HepG2 (cell line): Measurements from ENCODE around the gene ACSM5. TPM values are rescaled to one million over a fixed set of nuclear protein-coding genes. Genes with fewer than 3 reads are reported as not detected.
A peak's percentile ranks its signal among the peaks of the same experiment; 100 is the strongest.

Experiments used
- ARNTL ChIP-seq: sonication (generic); formaldehyde crosslinking; IDR thresholded peaks from 2 replicates; pipeline ENCODE4 v1.4.0; 2020; ENCODE audit warnings: mild to moderate bottlenecking, missing genetic modification reagents
- DNMT3B ChIP-seq: conservative IDR thresholded peaks from 2 replicates; pipeline ENCODE4 v1.6.1; 2016; ENCODE audit warnings: missing biosample characterization, control low read depth
- EZH2 ChIP-seq: conservative IDR thresholded peaks from 2 replicates; pipeline ENCODE4 v1.6.1; 2012; ENCODE audit warnings: mild to moderate bottlenecking, low read depth, low read length, moderate library complexity
- FOXA3 ChIP-seq: IDR thresholded peaks from 2 replicates; pipeline ENCODE4 v1.6.1; 2016; ENCODE audit warnings: missing genetic modification reagents, missing compliant biosample characterization
- HNRNPLL ChIP-seq: fragments of 200-400 bp; formaldehyde crosslinking; IDR thresholded peaks from 2 replicates; pipeline ENCODE4 v1.6.1; 2017; ENCODE audit warnings: mild to moderate bottlenecking, low read depth, low read length; ENCODE audit not compliant: poor library complexity, severe bottlenecking
- HNRNPUL1 ChIP-seq: fragments of 200-400 bp; formaldehyde crosslinking; IDR thresholded peaks from 2 replicates; pipeline ENCODE4 v1.6.1; 2017; ENCODE audit warnings: low read depth, mild to moderate bottlenecking, low read length, moderate library complexity
- MED8 ChIP-seq: sonication (generic); formaldehyde crosslinking; IDR thresholded peaks from 2 replicates; pipeline ENCODE4 v1.8.1; 2023; ENCODE audit warnings: mild to moderate bottlenecking, missing genetic modification reagents; ENCODE audit not compliant: insufficient replicate concordance
- MIER2 ChIP-seq: IDR thresholded peaks from 2 replicates; pipeline ENCODE4 v1.6.1; 2016; ENCODE audit warnings: missing biosample characterization, missing genetic modification reagents
- NFIB ChIP-seq: sonication (generic); formaldehyde crosslinking; IDR thresholded peaks from 2 replicates; pipeline ENCODE4 v1.9.0; 2021; ENCODE audit warnings: missing genetic modification reagents, mild to moderate bottlenecking, borderline replicate concordance
- NFIC ChIP-seq: IDR thresholded peaks from 2 replicates; pipeline ENCODE4 v1.6.1; 2012; ENCODE audit warnings: mild to moderate bottlenecking, low read length, inconsistent platforms
- NFYB ChIP-seq: sonication (generic); formaldehyde crosslinking; IDR thresholded peaks from 2 replicates; pipeline ENCODE4 v1.4.0; 2020; ENCODE audit warnings: missing genetic modification reagents
- REXO4 ChIP-seq: sonication (generic); formaldehyde crosslinking; IDR thresholded peaks from 2 replicates; pipeline ENCODE4 v1.8.0; 2022; ENCODE audit warnings: missing genetic modification reagents, mild to moderate bottlenecking, borderline replicate concordance
- RFX1 ChIP-seq: fragments of 450-650 bp; IDR thresholded peaks from 2 replicates; pipeline ENCODE4 v1.6.1; 2017
- RNF2 ChIP-seq: fragments of 450-650 bp; conservative IDR thresholded peaks from 2 replicates; pipeline ENCODE4 v1.6.1; 2016; ENCODE audit warnings: low read depth
- TCF12 ChIP-seq, 2 experiments: fragments of 450-650 bp in 1 of 2; sonication (generic) in 1 of 2; formaldehyde crosslinking in 1 of 2; IDR thresholded peaks; 2 replicates each; pipeline versions ENCODE4 v1.6.1 to v1.8.0; 2017 to 2022; ENCODE audit warnings: antibody characterized with exemption in 1 of 2, mild to moderate bottlenecking in 1 of 2, missing genetic modification reagents in 1 of 2, moderate library complexity in 1 of 2
- TOPORS ChIP-seq: sonication (generic); formaldehyde crosslinking; IDR thresholded peaks from 2 replicates; pipeline ENCODE4 v1.8.0; 2023; ENCODE audit warnings: mild to moderate bottlenecking, missing genetic modification reagents
- ZNF746 ChIP-seq: sonication (generic); formaldehyde crosslinking; IDR thresholded peaks from 2 replicates; pipeline ENCODE4 v1.8.0; 2022; ENCODE audit warnings: mild to moderate bottlenecking, missing genetic modification reagents
- ZSCAN20 ChIP-seq: sonication (generic); formaldehyde crosslinking; IDR thresholded peaks from 2 replicates; pipeline ENCODE4 v1.4.0; 2020; ENCODE audit warnings: missing genetic modification reagents, mild to moderate bottlenecking, borderline replicate concordance
- polyA plus RNA-seq, 8 experiments: library from polyadenylated mRNA; depleted of rRNA in 3 of 8; stranded (reverse) in 7 of 8; unstranded in 1 of 8; fragments of >200 nt; fragmentation: Illumina TruSeq in 4 of 8; extraction: Trizol in 4 of 8; gene quantifications; 2 replicates each; pipeline versions ENCODE4 v1.2.1 to v1.2.3, GENCODE V29; 2011 to 2016; ENCODE audit warnings: low read depth in 4 of 8, missing spikeins in 1 of 8, mixed read lengths in 1 of 8; ENCODE audit not compliant: insufficient read depth in 1 of 8
- total RNA-seq, 5 experiments: library from RNA; depleted of rRNA; stranded (reverse); fragments of >200 nt; fragmentation: Illumina TruSeq; extraction: Trizol; gene quantifications; 2 replicates each; pipeline ENCODE4 v1.2.3, GENCODE V29; 2016; ENCODE audit warnings: low read depth in 1 of 5
- TF ChIP-seq, protein P1 (sequence below): sonication (generic); formaldehyde crosslinking; IDR thresholded peaks from 2 replicates; pipeline ENCODE4 v1.4.0; 2020; ENCODE audit warnings: missing genetic modification reagents, borderline replicate concordance
- TF ChIP-seq, protein P2 (sequence below): sonication (generic); formaldehyde crosslinking; IDR thresholded peaks from 2 replicates; pipeline ENCODE4 v1.4.0; 2020; ENCODE audit warnings: missing genetic modification reagents, borderline replicate concordance

The ACSM5 gene
- total and polyA plus RNA-seq, 2 of the 13 experiments (the other 11 are each of a cell fraction or from before 2014, with no cell fraction given): 9.1 to 15.0 TPM

DNA sequence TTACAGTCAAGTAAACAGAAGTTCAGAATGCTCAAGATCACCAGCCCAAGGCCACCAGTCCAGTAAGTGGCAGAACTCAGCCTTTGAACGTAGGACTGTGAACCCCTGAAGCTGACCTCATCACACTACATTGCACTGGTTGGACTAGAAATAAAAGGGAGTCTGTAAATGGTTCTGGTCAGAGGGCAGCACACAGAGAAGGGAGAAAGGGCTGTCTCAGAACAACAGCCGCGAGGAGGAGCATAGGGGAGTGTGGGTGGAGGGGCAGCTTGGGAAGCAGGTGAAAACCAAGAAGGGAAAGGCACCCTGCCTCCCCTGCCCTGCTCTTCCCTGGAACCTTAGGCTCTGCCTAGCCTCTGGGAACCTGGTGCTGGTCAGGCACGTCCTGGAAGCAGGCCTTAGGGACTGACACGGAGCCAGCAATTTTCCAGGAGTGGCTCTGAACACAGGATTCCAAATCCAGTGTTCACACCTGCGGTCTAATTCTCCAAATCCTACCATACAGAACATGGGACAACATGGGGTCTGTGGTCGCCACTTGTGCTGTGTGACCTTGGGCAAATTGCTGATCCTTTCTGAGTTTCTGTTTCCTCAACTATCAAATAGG is 11.8 kb upstream of the ACSM5 start (continued):
- TF ChIP-seq FOXA3 (CRISPR knock-in tag) (peak; percentile 38; the same call in 1 of the 2 replicates), ARNTL (CRISPR knock-in tag) (no peak; the same call in 1 of the 2 replicates), REXO4 (no peak), NFYB (CRISPR knock-in tag) (no peak), MIER2 (CRISPR knock-in tag) (peak; percentile 70; the same call in 1 of the 2 replicates), TCF12 (IDR thresholded peaks at IDR 0.05) (no peak), TCF12 (CRISPR knock-in tag; IDR thresholded peaks at IDR 0.05) (no peak), DNMT3B (CRISPR knock-in tag) (no peak), HNRNPLL (no peak), TOPORS (no peak), ZSCAN20 (no peak), NFIC (0 out of 2 replicates have a peak, but pooled peaks have one; percentile 24), RFX1 (no peak), HNRNPUL1 (no peak), RNF2 (no peak), EZH2 (no peak), MED8 (CRISPR knock-in tag) (no peak), NFIB (CRISPR knock-in tag) (no peak), ZNF746 (CRISPR knock-in tag) (no peak)
- TF ChIP-seq, protein P1, sequence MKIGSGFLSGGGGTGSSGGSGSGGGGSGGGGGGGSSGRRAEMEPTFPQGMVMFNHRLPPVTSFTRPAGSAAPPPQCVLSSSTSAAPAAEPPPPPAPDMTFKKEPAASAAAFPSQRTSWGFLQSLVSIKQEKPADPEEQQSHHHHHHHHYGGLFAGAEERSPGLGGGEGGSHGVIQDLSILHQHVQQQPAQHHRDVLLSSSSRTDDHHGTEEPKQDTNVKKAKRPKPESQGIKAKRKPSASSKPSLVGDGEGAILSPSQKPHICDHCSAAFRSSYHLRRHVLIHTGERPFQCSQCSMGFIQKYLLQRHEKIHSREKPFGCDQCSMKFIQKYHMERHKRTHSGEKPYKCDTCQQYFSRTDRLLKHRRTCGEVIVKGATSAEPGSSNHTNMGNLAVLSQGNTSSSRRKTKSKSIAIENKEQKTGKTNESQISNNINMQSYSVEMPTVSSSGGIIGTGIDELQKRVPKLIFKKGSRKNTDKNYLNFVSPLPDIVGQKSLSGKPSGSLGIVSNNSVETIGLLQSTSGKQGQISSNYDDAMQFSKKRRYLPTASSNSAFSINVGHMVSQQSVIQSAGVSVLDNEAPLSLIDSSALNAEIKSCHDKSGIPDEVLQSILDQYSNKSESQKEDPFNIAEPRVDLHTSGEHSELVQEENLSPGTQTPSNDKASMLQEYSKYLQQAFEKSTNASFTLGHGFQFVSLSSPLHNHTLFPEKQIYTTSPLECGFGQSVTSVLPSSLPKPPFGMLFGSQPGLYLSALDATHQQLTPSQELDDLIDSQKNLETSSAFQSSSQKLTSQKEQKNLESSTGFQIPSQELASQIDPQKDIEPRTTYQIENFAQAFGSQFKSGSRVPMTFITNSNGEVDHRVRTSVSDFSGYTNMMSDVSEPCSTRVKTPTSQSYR (CRISPR knock-in tag): peak; percentile 18; the same call in 1 of the 2 replicates
- TF ChIP-seq, protein P2, sequence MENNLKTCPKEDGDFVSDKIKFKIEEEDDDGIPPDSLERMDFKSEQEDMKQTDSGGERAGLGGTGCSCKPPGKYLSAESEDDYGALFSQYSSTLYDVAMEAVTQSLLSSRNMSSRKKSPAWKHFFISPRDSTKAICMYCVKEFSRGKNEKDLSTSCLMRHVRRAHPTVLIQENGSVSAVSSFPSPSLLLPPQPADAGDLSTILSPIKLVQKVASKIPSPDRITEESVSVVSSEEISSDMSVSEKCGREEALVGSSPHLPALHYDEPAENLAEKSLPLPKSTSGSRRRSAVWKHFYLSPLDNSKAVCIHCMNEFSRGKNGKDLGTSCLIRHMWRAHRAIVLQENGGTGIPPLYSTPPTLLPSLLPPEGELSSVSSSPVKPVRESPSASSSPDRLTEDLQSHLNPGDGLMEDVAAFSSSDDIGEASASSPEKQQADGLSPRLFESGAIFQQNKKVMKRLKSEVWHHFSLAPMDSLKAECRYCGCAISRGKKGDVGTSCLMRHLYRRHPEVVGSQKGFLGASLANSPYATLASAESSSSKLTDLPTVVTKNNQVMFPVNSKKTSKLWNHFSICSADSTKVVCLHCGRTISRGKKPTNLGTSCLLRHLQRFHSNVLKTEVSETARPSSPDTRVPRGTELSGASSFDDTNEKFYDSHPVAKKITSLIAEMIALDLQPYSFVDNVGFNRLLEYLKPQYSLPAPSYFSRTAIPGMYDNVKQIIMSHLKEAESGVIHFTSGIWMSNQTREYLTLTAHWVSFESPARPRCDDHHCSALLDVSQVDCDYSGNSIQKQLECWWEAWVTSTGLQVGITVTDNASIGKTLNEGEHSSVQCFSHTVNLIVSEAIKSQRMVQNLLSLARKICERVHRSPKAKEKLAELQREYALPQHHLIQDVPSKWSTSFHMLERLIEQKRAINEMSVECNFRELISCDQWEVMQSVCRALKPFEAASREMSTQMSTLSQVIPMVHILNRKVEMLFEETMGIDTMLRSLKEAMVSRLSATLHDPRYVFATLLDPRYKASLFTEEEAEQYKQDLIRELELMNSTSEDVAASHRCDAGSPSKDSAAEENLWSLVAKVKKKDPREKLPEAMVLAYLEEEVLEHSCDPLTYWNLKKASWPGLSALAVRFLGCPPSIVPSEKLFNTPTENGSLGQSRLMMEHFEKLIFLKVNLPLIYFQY (CRISPR knock-in tag): no peak; the same call in 1 of the 2 replicates
